Adipocyte (in vitro differentiated cells): Measurements from ENCODE around the gene SF3A1.

Experiments
- DNase-seq: peaks from one replicate; pipeline ENCODE4 v3.0.0-alpha.2; 2015; ENCODE audit warnings: low read depth
- H3K27me3 ChIP-seq: replicated peaks from 2 replicates; pipeline ENCODE4 v1.7.0; 2013; ENCODE audit warnings: mild to moderate bottlenecking, low read length, moderate library complexity; ENCODE audit not compliant: control insufficient read depth, insufficient read depth
- H3K36me3 ChIP-seq: 2 replicates; pipeline ENCODE4 v1.7.0; 2013; ENCODE audit warnings: low read length, mild to moderate bottlenecking, moderate library complexity; ENCODE audit not compliant: control insufficient read depth, insufficient read depth, severe bottlenecking
- H3K4me1 ChIP-seq: 2 replicates; pipeline ENCODE4 v1.7.0; 2013; ENCODE audit warnings: mild to moderate bottlenecking, low read length, moderate library complexity; ENCODE audit not compliant: control insufficient read depth, insufficient read depth
- H3K4me3 ChIP-seq: 2 replicates; pipeline ENCODE4 v1.7.0; 2013; ENCODE audit warnings: mild to moderate bottlenecking, low read length, moderate library complexity
- H3K9ac ChIP-seq: 2 replicates; pipeline ENCODE4 v1.7.0; 2013; ENCODE audit warnings: mild to moderate bottlenecking, low read length, moderate library complexity
- H3K9me3 ChIP-seq: 2 replicates; pipeline ENCODE4 v1.7.0; 2013; ENCODE audit warnings: mild to moderate bottlenecking, low read length, moderate library complexity; ENCODE audit not compliant: control insufficient read depth

The SF3A1 gene

DNA sequence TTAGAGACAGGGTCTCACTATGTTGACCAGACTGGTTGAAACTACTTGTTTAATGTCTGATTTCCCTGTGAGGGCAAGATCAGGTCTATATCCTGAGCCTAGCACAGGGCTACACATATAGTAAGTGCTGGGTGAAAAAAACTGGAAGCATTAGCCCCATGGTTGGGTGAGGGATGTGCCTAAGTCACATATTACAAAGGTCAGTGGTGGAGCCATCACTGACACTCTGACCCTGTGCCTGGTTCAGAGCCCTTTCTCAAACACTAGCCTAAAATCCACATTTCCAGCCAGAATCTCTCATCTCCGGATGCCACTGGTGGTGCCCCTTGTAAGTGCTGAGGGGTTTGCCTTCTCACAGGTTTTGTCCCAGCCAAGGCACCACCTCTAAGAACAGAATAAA is 38.9 kb downstream of the SF3A1 start:
- Histone ChIP-seq H3K27me3 (no peaks in the 10 kb centered on the region), H3K9ac (no peak overlapping the region), H3K4me1 (peaks cover 44% of the 10 kb centered on the region), H3K9me3 (no peaks in the 10 kb centered on the region), H3K36me3 (peaks cover 32% of the 10 kb centered on the region), H3K4me3 (no peak overlapping the region)
- DNase-seq = no peak

DNA sequence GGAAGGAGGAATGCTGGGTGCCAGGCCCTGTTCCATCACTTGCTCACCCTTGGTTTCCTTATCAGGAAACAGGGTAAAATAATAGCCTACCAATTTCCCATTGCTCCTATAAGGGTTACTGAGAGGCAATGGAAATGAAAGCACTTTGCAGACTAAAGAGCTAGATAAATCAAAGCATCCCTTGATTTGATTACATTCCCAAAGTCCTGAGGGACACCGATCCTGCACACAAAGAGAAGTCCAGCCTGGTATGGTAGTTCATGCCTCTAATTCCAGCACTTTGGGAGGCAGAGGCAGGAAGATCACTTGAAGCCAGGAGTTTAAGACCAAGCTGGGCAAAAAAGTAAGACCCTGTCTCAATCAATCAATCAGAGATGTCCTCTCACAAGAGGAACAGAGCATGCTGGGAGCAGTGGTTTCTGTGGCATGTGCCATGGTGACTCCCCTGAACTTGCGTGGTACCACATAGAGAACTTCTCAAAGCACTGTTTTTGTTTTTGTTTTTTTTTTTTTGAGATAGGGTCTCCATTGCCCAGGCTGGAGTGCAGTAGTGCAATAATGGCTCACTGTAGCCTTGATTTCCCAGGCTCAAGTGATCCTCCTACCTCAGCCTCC is 40.6 kb downstream of the SF3A1 start:
- Histone ChIP-seq H3K9me3 (no peaks in the 10 kb centered on the region), H3K4me3 (no peak overlapping the region), H3K36me3 (peaks cover 32% of the 10 kb centered on the region), H3K27me3 (no peaks in the 10 kb centered on the region), H3K4me1 (peaks cover 49% of the 10 kb centered on the region), H3K9ac (no peak overlapping the region)
- no peak for DNase-seq

DNA sequence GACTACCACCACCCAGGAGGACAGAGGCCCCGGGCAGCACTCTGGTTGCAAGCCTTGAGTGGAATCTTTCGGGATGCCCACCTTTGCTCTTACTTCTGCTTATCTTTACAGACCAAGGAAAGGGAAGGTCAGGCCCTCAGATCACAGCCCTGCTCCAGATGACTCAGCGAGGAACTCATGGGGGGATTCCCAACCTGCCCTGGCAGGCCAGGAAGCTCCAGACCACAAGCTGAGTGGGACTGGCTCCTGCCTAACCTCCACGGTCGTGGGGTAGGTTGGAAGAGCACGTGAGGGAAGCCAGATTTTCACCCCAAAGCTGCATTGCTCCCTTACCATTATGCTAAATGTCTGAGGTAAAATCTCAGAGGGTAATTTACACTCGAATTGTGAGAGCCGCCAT is 41.8 kb downstream of the SF3A1 start:
- Histone ChIP-seq H3K9me3 (no peaks in the 10 kb centered on the region), H3K27me3 (no peaks in the 10 kb centered on the region), H3K9ac (no peak overlapping the region), H3K36me3 (peaks cover 20% of the 10 kb centered on the region), H3K4me3 (no peak overlapping the region), H3K4me1 (peaks cover 56% of the 10 kb centered on the region)
- no peak for DNase-seq

- H3K27me3 ChIP-seq = no peaks in the 10 kb centered on the region
- H3K9me3 ChIP-seq = no peaks in the 10 kb centered on the region
- H3K9ac ChIP-seq = no peak overlapping the region
- no peak overlapping the region for H3K4me3 ChIP-seq
- DNase-seq = no peak
- peaks cover 13% of the 10 kb centered on the region for H3K36me3 ChIP-seq
- peaks cover 64% of the 10 kb centered on the region for H3K4me1 ChIP-seq
Observed at GRCh38 chr22:30313527-30314363, 42.9 kb downstream of the SF3A1 start.

DNA sequence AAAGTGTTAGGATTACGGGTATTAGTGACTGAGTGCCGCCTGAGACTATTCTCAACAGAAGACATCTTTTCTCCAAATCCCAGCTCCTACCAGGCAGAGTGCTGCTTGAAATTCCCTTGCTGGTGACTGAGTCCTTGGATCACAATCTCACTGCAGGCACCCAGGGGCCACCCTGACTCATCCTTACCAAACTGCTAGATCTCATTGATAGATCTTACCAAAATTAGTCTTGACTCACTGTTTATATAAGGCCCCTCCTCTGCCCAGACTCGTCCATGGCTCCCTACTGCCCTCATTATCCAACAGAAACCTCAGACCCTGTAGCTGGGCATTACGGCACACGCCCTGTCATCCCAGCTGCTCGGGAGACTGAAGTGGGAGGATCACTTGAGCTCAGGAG is 44.6 kb downstream of the SF3A1 start:
- peak; percentile 55 for DNase-seq
- Histone ChIP-seq H3K9ac (peak overlapping the region; percentile 6), H3K4me3 (peak overlapping the region; percentile 14), H3K36me3 (peaks cover 13% of the 10 kb centered on the region), H3K27me3 (no peaks in the 10 kb centered on the region), H3K9me3 (no peaks in the 10 kb centered on the region), H3K4me1 (peaks cover 61% of the 10 kb centered on the region)

DNA sequence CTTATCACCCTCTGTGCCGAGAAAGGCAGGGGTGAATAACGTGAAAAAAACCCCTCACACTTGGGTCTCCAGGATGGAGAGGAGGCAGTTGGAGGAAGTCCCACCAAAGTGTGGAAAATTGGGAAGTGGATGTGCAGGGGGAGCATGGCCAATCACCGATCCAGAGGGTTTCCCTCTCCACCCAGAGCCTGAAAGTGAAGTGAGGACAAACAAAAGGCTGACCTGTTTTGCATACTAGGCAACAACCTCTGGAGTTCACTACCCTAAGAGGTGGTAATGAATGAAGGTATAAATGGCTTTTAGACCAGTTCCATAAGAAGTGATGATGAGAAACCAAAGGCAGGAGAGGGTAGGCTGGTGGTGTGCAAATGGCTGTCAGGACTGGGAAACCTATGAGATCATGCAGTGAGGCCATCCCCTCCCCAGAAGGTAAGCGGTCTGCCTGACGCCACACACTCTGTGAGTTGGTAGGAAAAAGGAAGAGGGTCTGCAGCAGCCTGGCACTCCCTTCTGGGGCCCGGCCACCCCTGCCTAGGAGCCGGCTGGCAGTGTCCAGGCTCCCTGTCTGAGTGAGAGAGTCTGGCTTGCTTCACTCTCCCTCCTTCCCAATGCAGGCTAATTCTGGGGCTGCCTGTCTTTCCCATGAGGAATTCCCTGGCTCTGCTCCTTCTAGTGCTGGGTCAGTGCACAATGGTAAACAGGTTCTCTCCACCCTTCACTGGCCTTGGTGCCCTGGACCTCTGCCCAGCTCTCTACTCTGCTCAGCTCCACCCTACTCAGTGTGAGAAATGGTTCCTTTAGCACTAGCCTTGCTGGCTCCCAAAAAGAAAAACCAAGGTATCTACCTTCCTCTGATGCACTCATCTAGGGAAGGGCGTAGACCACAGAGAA is 45.6 kb downstream of the SF3A1 start:
- Histone ChIP-seq H3K4me3 (peak overlapping the region; percentile 25), H3K4me1 (peaks cover 66% of the 10 kb centered on the region), H3K27me3 (no peaks in the 10 kb centered on the region), H3K9me3 (no peaks in the 10 kb centered on the region), H3K9ac (peak overlapping the region; percentile 64), H3K36me3 (peaks cover 13% of the 10 kb centered on the region)
- peak; percentile 79 for DNase-seq

- peaks cover 7% of the 10 kb centered on the region for H3K36me3 ChIP-seq
- H3K4me1 ChIP-seq = peaks cover 75% of the 10 kb centered on the region
- peak overlapping the region; percentile 64 for H3K9ac ChIP-seq
- H3K9me3 ChIP-seq = no peaks in the 10 kb centered on the region
- DNase-seq = peak; percentile 58
- no peak overlapping the region for H3K4me3 ChIP-seq
- no peaks in the 10 kb centered on the region for H3K27me3 ChIP-seq
Observed at GRCh38 chr22:30309951-30310741, 46.5 kb downstream of the SF3A1 start.

GRCh38 chr22:30308518-30309230 is 48.0 kb downstream of the SF3A1 start:
- Histone ChIP-seq H3K4me1 (peaks cover 90% of the 10 kb centered on the region), H3K27me3 (no peaks in the 10 kb centered on the region), H3K36me3 (peaks cover 6% of the 10 kb centered on the region), H3K9me3 (no peaks in the 10 kb centered on the region), H3K4me3 (no peak overlapping the region), H3K9ac (peak overlapping the region; percentile 9)
- DNase-seq = no peak

DNA sequence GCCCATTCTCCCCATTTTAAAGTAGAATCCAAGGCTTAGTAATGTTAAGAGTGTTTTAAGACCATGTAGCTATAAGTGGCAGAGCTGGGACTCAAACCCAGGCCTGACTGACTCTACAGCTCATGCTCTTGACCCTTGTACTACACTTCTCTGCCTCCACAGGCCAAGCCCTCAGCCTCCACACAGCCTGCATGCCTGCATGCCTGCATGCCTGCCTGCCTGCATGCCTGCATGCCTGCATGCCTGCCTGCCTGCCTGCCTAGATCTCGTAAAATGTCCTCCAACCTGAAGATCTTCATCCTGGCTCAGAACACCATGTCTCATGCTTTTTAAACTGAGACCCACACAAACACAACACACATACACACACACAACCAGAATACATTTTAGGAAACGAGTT is 48.6 kb downstream of the SF3A1 start:
- Histone ChIP-seq H3K4me3 (no peak overlapping the region), H3K27me3 (no peaks in the 10 kb centered on the region), H3K9me3 (no peaks in the 10 kb centered on the region), H3K9ac (peak overlapping the region; percentile 9), H3K36me3 (peaks cover 12% of the 10 kb centered on the region), H3K4me1 (peaks cover 96% of the 10 kb centered on the region)
- DNase-seq = no peak

GRCh38 chr22:30307041-30307574 is 49.6 kb downstream of the SF3A1 start:
- H3K4me1 ChIP-seq = peaks cover 96% of the 10 kb centered on the region
- H3K36me3 ChIP-seq = peaks cover 17% of the 10 kb centered on the region
- no peaks in the 10 kb centered on the region for H3K9me3 ChIP-seq
- DNase-seq = no peak
- H3K9ac ChIP-seq = no peak overlapping the region
- H3K27me3 ChIP-seq = no peaks in the 10 kb centered on the region
- no peak overlapping the region for H3K4me3 ChIP-seq
